GM21447 (cell line): Measurements from ENCODE around the gene IGFALS.
"Not testable (repeated sequence)": the region's sequence is repeated elsewhere in the genome, so short reads cannot be mapped to it uniquely, and the experiment has no call there.

Experiments used
- ATAC-seq: cut with Tn5 transposase; IDR thresholded peaks from one replicate; pipeline ENCODE4 v1.9.1; 2021; ENCODE audit not compliant: unreplicated experiment

IGFALS gene

GRCh38 chr16:1818204-1818872, 24.8 kb upstream of the IGFALS start:
- no peak for ATAC-seq

- ATAC-seq, result no peak
Observed at GRCh38 chr16:1817716-1818115, 24.2 kb upstream of the IGFALS start.

- ATAC-seq, result no peak
Observed at GRCh38 chr16:1817276-1817589, 23.7 kb upstream of the IGFALS start.

GRCh38 chr16:1816396-1817275, 23.1 kb upstream of the IGFALS start:
- ATAC-seq, result no peak

- no peak for ATAC-seq
Observed at GRCh38 chr16:1815461-1815860, 22.0 kb upstream of the IGFALS start.

GRCh38 chr16:1812732-1813163, 19.2 kb upstream of the IGFALS start:
- no peak for ATAC-seq

DNA sequence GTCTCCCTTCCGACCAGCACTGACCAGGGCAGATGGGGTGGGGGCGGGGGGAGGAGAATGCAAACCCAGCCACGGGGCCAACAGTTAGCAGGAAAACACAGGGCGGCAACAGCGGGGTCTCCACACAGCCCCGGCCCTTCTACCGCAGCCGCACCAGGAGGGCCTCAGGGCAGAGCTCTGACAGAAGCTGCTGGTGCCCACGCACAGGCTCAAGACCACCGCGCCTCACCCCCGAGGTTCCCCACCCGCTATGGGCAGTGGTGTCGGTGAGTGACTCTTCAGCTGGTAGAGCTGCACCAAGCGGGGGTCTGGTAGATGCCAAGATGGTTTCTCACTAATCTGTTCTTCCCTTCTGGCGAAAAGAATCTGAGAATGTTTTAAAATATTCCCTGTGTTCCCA, 17.0 kb upstream of the IGFALS start:
- ATAC-seq, result no peak

DNA sequence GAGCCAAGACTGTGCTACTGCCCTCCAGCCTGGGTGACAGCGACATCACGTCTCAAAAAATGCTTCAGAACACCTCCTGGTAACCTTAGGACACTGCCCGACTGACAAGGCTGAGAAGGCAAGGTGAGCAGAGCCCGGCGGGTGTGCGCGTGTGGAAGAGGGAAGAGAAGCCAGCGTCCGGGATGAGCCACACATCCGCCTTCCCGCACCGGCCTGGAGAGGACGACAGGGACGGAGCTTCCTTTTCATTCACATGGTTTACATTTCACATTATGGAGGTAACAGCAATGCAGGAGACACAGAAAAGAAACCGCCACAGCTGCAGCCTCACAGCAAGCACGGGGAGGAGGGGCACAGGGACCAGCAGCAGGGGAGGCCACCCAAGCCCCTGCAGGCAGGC, 16.6 kb upstream of the IGFALS start:
- ATAC-seq, result no peak

DNA sequence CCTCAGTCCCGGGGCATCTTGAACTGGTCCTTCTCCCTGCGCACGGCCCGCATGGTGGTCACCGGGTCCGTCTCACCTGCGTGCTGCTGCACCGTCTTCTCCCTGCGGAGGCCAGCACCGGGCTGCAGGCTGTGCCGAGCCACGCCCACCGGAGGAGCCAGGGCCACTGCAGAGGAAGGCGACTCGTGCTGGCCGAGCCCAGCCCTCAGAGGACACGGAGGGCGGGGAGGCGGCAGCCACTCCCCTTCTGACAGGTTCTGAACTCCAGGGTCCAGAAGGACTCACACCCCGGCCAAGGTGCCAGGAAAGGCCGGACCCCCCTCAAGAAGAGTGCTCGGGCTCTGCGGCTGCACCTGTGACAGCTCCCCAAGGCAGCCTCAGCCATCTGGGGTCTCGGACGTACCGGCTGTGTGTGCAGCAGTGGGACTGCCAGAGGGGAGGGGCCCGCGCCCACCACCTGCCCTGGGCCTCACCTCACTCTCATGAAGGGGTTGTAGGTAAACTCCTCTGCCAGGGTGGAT, 15.8 kb upstream of the IGFALS start:
- no peak for ATAC-seq

DNA sequence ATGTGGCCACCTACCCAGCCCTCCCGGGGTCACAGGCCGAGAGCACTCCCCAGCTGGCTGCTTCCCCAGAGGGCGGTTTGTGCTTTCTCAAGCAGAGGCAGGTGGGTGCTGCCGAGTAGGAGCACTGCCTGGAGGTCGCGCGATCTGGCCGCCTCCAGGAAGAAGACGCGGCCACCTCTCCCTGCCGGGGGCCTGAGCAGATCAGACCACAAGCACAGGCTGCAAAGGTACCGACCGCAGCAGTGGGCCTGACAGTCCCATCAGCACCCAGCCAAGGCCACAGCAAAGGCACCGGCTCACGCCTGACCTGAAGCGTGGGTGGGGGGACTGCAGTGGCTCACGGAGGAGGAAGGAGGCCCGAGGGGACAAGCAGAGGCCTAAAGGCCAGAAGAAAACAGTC, 15.2 kb upstream of the IGFALS start:
- ATAC-seq, result no peak

DNA sequence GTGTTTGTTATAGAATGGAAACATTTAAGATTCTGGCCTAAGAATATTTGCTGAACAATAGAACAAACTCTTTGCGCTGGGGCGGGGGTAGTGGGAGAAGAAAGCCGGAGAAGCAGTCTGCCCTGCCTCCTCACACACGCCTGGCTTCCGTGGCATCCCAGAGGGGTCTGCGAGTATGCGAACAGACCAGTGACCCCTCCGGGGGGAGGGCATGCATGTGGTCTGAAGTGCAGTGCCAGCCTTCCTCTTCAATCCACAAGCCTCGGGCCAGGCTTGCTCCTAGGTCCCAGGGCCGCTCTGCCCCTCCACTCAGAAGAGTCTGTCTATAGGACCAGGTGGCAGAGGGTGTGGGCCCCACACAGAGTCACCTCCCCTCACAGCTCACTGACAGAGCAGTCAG, 14.1 kb upstream of the IGFALS start:
- ATAC-seq, result no peak

DNA sequence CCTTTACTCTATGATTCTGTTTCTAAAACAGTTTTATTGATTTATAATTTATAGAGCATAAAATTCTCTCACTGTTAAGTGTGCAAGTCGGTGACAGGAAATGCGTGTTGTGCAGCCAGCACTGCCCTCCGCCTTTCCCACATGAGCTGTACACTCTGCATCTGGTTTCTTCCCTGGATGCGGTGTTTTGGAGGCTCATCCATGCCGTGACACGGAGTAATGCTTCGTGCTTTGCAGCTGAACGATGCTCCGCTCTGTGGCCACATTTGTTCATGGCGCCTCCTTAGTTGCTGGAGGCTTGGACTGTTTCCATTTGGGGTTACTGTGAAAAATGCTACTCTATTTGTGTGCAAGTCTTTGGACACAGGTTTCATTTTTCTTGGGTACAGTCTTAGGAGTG, 7.2 kb upstream of the IGFALS start:
- no peak for ATAC-seq

DNA sequence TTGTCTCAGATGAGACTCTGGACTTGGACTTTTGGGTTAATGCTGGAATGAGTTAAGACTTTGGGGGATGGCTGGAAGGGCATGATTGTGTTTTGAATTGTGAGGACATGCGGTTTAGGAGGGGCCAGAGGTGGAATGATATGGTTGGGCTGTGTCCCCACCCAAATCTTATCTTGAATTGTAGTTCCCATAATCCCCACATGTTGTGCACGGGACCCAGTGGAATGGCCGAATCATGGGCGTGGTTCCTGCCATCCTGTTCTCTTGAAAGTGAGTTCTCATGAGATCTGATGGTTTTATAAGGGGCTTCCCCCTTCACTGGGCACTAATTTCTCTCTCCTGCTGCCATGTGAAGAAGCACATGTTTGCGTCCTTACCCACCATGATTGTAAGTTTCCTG, 5.8 kb upstream of the IGFALS start:
- ATAC-seq, result not testable (repeated sequence)

DNA sequence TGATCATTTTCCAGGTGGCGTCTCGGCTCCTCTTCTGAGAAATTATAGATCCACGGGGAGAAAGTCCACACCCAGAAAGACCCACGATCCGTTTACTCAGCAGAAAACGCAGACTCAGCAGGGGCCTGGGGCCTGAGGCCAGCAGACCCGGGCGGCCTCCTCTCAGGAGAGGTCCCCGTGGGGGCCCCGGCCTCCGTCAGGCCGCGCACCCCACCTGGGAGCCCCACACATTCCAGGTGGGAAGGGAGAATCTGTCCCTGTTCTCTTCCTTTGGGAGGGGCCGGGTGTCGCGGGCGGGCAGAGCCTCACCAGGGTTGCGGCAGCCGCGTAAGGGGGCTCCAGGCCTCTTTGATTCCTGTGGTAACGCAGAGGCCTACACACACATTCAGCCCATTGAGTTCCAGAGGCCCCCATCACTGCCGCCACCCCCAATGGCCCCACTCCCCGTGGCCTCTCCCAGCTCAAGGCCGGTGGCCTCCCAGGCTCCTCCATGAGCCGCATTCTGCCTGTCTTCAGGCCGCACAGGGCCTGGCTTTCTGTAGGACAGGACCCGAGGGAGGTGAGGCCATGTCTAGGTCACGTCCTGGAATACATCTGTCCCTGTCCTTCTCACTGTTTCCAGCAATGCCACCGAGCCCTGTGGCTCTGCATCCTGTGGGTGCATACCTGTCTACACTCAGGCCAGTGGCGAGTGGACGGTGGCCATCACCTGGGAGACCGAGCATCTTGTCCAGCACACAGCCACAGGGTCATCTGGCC, 1.6 kb upstream of the IGFALS start:
- no peak for ATAC-seq

DNA sequence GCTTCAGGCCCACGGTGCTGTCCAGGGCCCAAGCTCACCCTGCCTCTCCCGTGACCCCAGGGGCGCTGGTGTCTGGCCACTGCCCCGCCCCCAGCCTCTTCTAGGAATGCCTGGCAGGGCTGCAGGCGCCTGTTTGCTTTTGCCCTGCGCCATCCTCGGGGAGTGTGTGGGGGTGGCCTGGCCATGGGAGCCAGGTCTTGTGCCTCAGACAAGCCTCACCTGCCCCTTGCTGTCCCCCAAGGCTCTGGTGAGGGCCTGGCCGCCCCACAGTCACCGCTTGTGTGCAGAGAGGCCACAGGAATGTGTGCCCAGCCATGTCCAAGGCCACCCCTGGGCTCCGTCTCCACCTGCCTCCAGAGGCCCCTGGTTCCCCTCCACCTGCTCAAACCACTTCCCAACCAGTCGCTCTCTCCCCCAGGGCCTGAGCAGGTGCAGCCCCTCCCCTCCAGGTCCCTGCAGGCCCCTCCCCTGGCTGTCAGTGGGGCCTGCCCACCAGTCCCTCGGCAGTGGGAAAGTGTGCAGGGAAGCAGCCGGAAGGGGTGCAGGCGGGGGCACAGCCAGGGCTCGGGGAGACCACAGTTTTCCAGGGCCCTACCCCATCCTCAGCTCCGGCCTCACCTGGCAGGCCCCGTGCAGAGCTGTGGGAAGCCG, 841 bp upstream of the IGFALS start:
- no peak for ATAC-seq

DNA sequence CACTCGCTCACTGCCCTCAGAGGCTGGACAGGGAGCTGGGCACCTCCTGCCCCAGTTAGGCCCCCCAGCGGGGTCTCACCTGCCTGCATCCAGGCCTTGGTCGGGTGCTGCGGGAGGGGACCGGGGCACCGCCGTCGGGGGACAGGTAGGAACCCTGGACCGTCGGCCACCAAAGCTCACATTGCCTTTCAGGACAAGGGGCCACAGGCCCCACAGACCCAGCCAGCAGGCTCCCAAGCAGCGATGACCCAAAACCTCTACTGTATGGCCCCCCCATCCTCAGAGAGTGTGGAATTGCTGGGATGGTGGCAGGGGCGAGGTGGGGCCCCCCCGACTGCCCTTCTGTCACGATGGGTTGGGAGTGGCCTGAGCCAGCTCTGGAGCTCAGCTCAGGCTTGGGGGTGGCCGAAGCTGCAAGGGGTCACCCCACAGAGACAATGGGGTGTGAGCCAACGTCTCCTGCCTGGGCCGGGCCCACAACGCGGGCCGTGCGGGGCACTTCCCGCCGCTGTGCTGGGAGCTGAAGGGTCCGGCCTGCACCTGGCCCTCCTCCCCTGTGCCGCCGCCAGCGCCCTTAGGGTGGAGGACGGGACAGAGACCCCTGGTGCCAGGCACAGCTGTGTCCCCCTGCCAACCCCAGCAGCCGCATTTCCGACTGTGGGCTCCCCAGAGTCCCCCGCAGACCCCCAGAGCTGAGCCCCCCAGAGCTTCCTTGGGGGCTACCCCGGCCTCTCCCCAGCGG, 498 bp downstream of the IGFALS start:
- no peak for ATAC-seq

DNA sequence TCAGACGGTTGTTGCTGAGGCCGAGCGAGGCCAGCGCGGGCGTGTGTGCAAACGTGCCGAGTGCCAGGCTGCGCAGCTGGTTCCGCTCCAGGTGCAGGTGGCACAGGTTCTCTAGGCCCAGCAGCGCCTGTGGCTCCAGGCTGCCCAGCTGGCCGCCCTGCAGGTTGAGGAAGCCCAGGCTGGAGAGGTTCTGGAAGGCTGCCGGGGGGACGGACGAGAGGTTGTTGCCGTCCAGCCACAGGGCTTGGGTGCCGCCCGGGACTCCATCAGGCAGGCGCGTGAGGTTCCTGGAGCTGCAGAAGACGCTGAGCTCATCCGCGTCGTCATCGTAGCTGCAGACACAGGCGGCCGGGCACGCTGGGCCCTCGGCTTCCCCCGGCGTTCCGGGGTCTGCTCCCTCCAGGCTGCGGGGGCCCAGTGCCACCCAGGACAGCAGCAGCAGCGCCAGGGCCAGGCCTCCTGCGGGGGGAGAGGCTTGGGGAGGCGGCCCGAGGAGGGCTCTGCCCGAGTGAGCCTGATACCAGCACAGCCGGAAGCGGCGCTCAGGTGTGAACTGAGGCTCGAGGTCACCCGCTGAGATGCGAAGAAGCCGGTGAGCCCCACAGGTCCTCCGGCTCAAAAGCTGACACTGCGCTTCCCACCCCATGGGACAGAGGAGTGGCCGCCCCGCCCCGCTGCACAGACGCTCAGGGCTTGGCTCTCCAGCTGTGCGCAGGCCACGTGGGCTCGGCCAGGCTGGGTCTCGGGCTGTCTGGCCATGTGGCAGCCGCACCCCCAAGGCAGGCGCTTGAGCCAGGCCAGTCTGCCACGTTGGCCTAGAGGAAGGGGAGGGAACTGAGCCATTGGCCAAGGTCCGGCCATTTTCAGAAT, 1.3 kb downstream of the IGFALS start:
- no peak for ATAC-seq

DNA sequence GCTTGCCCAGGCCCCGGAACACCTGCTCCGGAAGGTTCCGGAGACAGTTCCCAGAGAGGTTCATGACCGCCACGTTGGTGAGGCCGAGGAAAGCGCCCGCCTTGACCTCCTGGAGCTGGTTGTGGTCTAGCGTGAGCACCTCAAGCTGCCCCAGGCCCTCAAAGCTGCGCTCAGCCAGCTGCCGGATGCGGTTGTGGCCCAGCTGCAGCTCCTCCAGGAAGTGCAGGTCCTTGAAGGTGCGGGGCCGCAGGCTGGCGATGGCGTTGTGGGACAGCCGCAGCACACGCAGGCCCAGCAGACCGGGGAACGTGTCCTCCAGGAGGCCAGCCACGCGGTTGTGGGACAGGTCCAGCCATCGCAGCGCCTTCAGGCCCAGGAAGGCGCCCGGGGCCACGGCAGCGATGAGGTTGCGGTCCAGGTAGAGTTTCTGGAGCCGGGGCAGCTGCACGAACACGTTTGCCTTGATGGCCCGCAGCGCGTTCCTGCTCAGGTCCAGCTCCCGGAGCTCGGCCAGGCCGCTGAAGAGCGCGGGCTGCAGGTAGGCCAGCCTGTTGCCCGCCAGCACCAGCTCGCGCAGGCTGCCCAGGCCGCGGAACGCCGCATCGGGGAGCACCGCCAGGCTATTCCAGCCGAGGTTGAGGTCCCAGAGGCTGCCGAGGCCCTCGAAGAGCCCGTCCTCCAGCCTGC, 2.1 kb downstream of the IGFALS start:
- ATAC-seq, result no peak
